Measurements from ENCODE around the gene OR2W3. TPM values are rescaled to one million over a fixed set of nuclear protein-coding genes. Genes with fewer than 3 reads are reported as not detected.

Gene OR2W3
- total and polyA plus RNA-seq, 2 of the 8 experiments (the other 6 are each of a cell fraction or from before 2014, with no cell fraction given), result 0.12 to 1.1 TPM

DNA sequence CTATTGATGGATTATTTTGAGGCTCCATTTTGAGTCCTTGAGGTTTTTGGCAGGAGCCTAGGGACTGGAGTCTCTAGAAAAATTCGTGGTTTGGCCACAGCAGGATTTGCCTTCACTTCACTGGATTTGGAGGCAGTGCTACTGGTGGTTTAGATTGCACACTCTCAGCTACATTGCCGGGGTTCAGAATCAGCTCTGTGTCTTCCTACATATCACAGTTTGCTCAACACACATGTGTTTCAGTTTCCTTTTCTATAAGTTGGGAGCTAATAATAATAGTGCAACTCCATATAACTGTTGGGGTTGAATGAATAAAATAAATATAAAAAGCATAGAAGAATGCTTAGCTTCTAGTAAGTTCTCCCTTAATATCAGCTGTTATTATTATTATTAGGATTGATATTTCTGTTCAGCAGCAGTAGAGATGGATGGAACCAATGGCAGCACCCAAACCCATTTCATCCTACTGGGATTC lies at the start of gene OR2W3 (continued):
- TF ChIP-seq, protein P1, sequence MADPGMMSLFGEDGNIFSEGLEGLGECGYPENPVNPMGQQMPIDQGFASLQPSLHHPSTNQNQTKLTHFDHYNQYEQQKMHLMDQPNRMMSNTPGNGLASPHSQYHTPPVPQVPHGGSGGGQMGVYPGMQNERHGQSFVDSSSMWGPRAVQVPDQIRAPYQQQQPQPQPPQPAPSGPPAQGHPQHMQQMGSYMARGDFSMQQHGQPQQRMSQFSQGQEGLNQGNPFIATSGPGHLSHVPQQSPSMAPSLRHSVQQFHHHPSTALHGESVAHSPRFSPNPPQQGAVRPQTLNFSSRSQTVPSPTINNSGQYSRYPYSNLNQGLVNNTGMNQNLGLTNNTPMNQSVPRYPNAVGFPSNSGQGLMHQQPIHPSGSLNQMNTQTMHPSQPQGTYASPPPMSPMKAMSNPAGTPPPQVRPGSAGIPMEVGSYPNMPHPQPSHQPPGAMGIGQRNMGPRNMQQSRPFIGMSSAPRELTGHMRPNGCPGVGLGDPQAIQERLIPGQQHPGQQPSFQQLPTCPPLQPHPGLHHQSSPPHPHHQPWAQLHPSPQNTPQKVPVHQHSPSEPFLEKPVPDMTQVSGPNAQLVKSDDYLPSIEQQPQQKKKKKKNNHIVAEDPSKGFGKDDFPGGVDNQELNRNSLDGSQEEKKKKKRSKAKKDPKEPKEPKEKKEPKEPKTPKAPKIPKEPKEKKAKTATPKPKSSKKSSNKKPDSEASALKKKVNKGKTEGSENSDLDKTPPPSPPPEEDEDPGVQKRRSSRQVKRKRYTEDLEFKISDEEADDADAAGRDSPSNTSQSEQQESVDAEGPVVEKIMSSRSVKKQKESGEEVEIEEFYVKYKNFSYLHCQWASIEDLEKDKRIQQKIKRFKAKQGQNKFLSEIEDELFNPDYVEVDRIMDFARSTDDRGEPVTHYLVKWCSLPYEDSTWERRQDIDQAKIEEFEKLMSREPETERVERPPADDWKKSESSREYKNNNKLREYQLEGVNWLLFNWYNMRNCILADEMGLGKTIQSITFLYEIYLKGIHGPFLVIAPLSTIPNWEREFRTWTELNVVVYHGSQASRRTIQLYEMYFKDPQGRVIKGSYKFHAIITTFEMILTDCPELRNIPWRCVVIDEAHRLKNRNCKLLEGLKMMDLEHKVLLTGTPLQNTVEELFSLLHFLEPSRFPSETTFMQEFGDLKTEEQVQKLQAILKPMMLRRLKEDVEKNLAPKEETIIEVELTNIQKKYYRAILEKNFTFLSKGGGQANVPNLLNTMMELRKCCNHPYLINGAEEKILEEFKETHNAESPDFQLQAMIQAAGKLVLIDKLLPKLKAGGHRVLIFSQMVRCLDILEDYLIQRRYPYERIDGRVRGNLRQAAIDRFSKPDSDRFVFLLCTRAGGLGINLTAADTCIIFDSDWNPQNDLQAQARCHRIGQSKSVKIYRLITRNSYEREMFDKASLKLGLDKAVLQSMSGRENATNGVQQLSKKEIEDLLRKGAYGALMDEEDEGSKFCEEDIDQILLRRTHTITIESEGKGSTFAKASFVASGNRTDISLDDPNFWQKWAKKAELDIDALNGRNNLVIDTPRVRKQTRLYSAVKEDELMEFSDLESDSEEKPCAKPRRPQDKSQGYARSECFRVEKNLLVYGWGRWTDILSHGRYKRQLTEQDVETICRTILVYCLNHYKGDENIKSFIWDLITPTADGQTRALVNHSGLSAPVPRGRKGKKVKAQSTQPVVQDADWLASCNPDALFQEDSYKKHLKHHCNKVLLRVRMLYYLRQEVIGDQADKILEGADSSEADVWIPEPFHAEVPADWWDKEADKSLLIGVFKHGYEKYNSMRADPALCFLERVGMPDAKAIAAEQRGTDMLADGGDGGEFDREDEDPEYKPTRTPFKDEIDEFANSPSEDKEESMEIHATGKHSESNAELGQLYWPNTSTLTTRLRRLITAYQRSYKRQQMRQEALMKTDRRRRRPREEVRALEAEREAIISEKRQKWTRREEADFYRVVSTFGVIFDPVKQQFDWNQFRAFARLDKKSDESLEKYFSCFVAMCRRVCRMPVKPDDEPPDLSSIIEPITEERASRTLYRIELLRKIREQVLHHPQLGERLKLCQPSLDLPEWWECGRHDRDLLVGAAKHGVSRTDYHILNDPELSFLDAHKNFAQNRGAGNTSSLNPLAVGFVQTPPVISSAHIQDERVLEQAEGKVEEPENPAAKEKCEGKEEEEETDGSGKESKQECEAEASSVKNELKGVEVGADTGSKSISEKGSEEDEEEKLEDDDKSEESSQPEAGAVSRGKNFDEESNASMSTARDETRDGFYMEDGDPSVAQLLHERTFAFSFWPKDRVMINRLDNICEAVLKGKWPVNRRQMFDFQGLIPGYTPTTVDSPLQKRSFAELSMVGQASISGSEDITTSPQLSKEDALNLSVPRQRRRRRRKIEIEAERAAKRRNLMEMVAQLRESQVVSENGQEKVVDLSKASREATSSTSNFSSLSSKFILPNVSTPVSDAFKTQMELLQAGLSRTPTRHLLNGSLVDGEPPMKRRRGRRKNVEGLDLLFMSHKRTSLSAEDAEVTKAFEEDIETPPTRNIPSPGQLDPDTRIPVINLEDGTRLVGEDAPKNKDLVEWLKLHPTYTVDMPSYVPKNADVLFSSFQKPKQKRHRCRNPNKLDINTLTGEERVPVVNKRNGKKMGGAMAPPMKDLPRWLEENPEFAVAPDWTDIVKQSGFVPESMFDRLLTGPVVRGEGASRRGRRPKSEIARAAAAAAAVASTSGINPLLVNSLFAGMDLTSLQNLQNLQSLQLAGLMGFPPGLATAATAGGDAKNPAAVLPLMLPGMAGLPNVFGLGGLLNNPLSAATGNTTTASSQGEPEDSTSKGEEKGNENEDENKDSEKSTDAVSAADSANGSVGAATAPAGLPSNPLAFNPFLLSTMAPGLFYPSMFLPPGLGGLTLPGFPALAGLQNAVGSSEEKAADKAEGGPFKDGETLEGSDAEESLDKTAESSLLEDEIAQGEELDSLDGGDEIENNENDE (IDR thresholded peaks at IDR 0.05; ENCODE audit: insufficient replicate concordance, low read length), result no peak
- TF ChIP-seq NRF1 (IDR thresholded peaks at IDR 0.05; ENCODE audit: low read depth, low read length) (no peak), KDM5A (IDR thresholded peaks at IDR 0.05; ENCODE audit: low read length) (no peak), SAP30 (IDR thresholded peaks at IDR 0.05; ENCODE audit: insufficient read depth, insufficient replicate concordance, low read length) (no peak), HDAC6 (IDR thresholded peaks at IDR 0.05; ENCODE audit: low read depth, low read length) (no peak), SP1 (IDR thresholded peaks at IDR 0.05; ENCODE audit: low read depth, low read length) (no peak), TBP (IDR thresholded peaks at IDR 0.05; ENCODE audit: low read depth, low read length) (no peak), CHD2 (IDR thresholded peaks at IDR 0.05; ENCODE audit: low read length) (no peak), GABPA (IDR thresholded peaks at IDR 0.05; ENCODE audit: borderline replicate concordance, insufficient read depth, low read length) (no peak), CHD1 (IDR thresholded peaks at IDR 0.05; ENCODE audit: low read depth, low read length) (no peak)

All from H1 (cell line).